ENCODE measurements around the gene CERS6.
"Not testable (repeated sequence)": the region's sequence is repeated elsewhere in the genome, so short reads cannot be mapped to it uniquely, and the experiment has no call there.

Gene CERS6

DNA sequence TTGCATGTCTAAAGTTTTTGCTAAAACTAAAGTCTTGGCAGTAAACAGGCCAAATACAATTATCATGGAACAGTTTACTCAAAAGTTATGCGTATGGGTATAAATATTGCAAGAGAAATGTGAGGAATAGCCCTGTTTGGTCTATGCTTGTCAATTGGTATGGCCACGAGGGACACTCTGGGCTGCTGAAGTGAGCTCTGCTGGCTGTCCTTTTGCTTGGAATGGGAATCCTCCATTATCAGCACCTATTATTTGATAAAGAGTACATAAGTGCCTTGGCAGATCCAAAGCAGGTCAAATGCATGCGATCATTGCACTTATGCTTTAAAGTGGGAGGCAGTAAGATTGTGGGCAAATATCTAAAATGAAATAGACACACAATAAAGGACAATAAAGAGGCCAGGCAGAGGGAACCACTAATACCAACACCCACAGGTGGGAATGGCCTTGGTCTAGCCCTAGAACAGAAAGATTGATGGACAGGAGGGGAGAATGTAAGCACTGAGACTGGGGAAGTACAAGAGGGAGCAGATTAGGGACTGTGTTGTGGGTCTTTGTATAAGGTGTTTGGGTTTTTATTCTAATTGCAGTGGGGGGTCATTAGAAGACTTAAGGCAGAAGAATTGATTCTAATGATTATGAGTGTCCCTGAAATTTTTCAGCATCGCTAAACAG, 286.3 kb downstream of the CERS6 start:
- no peak for DNase-seq

DNA sequence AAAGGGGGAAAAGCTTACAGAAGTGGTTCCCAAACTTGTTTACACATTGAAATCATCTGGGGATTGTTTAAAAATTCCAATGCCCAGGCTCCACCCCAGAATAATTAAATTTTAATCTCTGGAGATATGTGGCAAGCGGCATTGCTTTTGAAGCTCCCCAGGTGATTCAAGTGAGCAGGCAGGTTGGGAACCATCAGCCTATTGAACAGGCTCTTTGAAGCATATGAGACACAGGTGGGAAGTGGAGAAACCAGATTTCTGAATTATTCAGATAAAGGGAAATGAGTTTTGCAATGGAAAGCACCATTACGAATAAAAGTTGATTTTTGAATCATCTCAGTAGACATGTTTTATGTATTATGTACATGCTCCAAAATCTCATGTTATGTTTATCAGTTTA, 288.8 kb downstream of the CERS6 start:
- no peak for DNase-seq

DNA sequence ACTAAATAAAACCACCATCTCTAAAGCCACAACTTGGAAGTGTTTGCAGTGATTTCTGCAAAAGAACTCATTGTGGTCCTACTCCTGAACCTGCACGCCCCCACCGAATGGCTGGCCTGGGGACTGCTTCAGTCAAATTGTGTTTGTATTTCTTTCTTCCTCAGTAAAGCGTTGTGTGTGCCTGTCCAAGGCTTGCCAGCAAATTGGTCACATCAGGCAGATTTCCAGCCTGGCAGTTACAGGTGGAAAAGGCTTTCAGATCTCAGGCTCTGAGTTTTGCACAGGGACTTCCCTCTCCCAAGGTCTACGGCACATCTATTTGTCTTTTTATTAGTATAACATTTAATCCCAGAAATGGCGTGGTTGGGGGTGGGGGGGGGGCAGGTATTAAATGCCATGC, 292.4 kb downstream of the CERS6 start:
- no peak for DNase-seq

DNA sequence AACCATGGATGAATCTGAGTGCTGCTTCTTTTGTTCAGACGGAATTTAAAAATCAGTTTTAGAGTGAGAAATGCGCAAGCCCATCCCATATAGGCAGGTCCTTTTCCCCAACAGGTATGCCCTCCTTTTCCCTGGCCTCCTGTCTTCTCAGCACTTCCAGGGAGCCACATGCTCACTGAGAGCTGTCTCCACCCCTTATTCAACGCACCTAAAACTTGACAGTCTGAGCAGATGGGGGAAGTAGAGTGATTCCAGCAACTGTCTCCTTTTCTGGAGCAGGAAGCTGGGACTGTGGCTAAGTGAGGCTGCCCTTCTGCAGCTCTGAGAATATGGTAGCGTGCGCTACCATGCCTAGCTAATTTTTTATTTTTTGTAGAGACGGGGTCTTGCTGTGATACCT, 293.2 kb downstream of the CERS6 start:
- no peak for DNase-seq

DNA sequence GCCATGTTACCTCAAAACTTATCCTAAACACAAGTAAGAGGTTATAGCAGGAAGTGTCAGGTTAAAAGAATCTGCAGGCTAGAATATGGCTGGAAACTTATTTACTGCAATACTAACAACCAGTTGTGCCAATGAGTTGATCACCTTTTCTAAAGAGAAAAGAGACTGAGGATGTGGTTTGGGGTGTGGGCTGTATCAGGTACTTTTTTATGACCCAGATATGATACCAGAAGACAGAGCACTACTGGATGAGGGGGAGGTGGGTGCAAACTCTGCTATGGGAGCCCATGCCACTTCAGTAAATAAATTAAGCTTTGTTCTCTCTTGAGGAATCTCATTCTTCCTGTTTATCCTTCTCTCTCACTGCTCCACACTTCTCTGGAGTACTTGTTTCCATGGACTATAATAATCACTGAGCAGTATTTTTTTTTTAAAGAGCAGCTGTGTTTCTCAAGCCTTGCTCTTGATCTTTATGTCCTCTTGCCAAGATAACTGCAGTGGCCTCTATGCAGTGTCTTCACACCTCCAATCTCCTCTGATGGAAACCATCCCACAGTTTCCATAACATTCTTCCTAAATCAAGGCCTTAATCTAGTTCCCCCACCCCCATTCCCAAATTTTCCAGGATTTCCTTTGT, 295.1 kb downstream of the CERS6 start:
- DNase-seq = peak in 1 of 2 donors; percentile 13

DNA sequence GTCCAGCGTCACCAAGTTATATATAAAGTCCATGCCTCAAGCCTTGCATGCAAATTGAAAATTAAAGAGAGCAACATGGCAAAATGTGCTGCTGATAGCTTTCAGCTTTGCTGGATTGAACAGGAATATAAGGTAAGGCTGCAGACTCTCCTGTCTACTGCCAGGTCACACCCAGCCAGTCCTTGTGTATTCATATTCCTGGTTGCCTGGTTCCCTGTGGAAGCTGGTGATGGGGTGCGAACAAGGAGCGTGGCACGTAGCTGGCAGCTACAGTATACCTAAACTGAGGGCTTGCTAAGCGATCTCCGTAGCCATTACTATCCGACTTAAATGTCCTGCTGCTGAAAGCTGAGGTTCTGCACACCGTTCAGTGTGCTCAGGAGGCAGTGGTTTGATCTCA, 296.3 kb downstream of the CERS6 start:
- DNase-seq = no peak

DNA sequence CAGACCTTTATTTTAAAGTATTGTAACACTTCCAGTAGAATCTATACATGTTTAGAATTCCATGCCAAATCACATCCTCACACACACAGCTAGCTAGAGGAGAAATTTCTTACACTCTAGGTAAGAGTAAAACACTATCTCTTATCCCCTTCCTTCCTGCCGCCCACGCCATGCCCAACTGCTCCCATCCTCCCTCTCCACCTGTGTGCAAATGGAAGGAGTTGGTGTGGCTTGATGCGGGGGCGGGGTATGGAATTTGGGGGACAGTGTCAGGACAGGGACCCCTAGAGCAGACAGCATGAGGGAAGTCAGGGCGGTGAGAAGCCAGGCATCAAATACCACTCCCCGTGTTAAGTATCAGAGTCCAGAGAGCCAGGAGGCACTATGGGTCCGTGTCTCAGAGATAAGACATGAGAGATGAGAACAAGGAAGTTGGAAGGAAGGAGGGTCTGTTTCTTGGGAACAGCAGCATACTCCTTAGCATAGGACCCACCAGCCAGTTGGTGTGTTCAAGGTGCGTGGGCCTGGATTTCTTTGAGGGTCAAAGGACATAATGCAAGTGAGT, 297.8 kb downstream of the CERS6 start:
- DNase-seq = no peak

DNA sequence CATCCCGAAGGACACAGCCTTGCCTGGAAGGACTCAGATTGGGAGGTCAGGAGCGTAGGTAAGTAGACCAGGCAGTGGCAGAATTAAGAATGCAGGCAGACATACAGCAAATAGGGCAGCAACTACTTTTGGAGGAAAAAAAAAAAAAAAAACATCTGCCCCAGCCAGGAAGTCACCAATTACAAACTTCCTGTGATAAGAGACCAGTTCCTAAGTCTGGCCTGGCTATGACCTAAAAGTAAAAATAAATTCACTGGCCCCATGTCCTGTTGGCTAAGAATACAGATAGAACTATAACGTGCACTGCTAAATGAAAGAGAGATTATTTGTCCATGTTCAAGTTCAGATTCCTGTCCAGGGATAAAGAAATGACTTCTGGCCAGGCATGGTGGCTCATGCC, 301.2 kb downstream of the CERS6 start:
- DNase-seq = no peak

DNA sequence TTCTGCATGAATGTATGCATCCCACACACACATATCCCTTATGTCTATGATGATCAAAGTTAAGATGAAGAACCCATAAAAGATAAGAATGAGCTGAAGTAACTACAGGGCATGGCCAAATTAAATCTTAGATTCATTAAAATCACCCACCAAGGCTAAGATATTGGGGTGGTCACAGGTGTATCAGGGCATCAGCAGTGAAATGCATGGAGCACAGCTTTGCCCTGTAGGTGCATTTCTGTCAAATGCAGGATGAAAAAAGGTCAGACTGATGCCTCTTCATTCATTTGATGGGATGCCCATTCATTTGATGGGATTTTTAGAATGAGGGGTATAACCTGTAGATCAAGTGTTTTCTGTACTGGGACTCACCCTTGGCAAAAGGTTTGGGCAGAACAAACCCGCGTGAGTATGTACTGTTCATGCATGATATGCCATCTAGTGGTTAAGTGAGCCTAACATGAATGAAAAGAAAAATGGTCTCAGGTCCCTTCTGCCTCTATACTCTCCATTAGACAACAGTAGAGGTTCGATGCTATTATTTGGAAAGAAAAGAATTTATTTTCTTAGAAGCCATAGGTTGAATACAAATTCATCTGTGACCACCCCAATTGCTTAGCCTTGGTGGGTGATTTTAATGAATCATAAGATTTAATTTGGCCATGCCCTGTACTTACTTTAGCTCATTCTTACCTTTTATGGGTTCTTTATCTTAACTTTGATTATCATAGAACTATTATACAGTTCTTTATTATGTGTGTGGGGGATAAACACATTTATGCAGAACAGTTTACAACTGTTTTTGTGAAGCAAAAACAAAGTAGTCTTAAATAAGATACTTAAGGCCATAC, 303.1 kb downstream of the CERS6 start:
- peak; percentile 12 to 20 for DNase-seq

DNA sequence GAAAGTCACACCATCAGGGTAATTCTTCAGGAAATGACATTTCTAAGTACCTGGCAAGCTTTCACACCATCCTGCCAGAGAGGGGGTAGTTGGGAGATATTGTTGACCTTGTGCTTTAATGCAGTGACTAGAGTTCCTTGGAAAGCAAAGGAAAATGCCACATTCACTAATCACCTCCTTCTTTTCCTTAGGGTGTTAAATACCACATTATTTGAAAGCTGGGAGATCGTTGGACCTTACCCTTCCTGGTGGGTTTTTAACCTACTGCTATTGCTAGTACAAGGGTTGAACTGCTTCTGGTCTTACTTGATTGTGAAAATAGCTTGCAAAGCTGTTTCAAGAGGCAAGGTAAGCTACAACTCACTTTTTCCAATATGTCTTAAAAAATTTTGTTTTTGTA, 309.3 kb downstream of the CERS6 start:
- no peak for DNase-seq

DNA sequence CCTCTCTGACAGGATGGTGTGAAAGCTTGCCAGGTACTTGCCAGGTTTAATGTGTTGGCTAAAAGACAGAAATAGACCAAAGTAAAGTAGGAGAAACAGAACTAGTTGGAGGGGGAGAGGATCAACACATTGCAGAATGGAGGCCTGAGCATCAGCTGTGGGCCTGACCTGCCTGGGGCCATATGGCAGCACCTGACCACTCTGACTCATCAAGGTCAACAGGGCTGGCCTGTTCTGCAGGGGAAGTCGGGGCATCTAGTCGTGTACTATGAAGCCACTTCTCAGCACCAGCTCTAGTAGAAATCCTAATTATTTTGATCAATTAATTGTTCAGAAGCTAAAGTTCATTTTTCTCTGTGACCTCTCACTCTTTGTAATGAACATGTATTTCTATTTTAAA, 310.5 kb downstream of the CERS6 start:
- DNase-seq = no peak

DNA sequence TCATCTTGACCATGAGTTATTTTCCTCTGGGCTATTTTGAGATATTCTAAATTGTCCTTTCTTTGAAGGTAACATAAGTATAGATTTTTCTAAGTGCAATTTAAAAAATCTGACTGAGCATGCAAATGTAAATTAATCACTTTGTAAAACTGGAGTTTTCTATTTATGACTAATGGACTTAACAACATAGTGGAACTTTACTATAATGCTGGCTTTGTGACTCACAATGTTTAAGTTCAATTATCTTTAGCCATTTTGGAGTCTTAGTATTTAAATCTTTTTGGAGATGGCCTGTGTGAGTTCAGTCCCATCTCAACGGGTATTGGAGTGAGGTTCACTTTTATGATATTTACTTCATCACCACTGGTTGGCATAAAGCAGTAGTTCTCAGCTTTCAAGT, 311.2 kb downstream of the CERS6 start:
- no peak for DNase-seq

DNA sequence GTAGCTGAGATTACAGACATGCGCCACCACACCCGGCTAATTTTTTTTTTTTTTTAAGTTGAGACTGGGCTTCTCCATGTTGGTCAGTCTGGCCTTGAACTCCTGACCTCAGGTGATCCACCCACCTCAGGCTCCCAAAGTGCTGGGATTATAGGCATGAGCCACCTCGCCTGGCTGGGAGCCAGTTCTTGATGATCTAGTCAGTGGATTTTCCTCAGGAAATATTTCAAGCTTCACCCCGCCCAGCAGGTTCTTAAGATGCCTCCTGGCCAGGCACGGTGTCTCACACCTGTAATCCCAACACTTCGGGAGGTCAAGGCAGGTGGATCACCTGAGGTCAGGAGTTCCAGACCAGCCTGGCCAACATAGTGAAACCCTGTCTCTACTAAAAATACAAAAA, 312.3 kb downstream of the CERS6 start:
- DNase-seq = not testable (repeated sequence)

DNA sequence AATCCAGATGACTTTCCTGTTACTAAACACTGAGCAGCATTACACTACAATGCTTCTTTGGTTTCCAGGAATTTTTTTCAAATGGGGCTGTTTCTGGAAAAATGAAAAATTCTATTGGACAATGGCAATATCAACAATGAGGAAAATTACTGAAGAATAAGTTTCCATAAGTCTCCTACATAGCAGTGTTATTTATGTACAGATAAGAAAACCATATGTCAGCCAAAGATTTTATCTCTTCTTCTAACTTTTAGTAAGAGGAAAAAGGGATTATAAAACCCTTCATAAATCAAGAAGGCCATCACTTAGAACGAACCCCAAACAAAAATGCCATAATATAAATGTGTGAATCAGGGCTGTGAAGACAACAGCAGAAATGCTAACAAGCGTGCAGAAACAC, 314.7 kb downstream of the CERS6 start:
- no peak for DNase-seq

DNA sequence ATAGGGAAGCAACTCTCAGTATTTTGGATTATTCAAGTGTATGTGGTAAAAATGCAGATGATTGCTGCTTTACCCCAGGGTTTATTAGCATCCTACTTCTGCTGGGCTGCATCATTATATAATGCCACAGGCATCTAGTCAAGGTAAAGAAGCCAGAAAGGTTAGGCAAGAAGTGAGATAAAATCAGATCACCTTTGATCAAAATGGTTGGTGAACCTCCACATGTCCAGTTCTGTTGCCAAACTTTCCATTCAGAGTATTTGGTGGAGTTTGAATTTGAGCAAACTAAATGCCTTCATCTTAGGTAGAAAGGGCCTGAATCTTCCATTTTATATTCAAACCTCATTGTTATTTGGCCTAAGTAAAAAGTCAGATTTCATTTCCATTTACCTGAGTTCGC, 316.6 kb downstream of the CERS6 start:
- no peak for DNase-seq

DNA sequence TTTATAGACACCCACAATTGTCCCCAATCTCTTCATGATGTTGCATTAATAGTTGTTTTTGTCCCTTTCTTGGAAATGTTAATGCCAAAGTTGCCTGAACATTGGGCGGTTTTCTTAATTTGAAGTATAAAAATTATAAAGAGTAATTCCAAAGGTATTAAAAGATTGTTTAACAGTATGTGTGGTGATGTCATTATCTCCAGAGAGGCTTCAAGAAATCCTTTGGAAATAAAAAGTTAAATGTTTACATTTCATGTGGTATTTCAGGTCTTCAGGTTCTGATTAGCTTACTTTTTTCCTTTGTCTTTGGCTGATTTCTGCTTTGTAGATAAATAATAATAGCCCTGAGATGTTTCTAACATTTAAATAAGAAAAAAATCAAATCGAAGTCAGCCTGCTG, 317.1 kb downstream of the CERS6 start:
- no peak for DNase-seq

DNA sequence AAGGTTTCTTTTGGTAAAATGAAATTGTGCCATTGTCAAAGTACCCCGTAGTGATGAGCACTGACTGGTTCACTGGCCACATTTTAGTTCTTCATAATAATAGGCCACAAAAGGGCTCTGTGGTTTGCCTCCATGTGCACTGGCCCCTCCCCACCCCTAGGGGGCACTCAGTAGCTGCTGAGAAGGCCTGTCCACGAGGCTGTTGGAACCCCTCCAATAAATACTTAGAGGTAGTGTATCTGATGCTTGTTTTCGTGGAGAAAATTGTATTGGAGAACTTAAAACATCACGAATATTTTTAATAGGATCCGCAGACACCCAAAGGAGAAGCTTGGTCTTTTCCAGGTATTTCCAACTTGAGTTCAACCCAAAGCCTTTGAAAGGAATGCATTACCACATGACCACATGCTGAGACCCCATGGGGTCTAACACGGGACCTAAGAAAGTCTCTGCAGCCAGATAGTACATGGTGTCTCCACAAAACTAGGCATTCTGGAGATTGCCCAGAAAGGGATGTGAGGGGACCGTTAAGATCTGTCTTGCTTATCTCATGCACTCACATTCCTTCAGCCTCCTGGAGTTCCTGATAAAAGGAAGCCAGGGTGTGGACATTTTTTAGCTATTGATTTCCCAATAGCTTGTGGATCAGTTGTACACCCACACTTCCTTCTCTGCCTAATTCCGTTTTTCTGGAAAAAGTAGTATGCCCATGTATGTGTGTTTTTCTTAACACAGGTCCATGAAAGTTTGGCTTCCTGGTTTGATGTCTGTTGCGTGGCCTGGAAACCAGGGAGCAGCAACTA, 317.8 kb downstream of the CERS6 start:
- peak; percentile 4 to 8 for DNase-seq

DNA sequence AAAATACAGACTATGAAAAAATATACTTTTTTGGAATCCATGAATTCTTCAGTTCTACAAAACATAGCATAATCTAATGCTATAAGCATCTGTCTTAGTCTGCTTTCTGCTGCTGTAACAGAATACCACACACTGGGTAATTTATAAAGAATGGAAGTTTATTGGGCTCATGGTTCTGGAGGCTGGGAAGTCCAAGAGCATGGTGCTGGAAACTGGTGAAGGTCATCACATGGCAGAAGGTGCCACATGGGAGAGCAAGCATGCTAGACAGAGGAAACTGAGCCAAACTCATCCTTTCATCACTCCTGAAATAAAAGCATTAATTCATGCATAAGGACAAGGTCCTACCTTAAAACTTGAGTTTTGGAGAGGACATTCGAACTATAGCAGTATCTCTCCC, 319.8 kb downstream of the CERS6 start:
- no peak for DNase-seq

DNA sequence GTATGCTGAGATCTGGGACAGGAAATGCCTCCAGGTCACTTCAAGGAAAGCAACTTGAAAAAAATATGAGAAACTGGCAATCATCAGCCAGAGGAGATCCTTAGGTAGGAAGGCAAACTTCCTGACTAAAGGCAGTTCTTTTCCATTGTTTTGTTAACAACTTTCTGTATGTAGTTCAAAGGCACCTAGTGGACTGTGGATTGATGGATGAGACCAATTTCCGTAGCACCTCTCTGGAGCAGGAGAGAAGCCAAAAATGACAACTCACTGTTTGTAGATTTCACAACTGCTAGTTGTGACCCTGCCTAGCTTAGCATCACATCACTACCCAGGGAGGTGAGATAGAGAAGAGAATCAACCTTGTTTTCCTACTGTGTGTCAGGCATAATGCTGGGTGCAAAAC, 324.6 kb downstream of the CERS6 start:
- no peak for DNase-seq

DNA sequence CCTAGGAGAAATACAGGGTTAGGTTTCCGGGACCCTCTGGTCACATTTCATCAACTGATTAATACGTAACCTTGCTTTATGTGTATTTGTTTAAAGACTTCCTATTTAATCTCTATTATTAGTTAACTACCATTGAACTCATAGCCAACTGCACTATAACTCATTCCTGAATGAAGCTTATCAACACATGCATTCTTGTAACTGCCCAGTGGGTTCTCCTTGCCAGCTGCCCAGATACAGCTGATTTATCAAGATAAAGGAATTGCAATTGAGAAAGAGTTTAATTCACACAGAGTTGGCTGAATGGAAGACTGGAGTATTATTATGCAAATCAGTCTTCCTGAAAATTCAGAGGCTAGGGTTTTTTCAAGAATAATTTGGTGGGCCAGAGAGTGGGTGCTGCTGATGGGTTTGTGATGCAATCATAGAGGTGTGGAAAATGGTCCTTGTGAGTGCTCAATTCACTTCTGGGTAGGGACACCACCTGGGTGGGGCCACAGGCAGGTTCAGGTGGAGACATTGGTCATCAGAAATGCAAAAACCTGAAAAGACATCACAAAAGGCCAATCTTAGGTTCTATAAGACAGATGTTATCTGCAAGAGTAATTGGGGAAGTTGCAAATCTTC, 325.2 kb downstream of the CERS6 start:
- no peak for DNase-seq

DNA sequence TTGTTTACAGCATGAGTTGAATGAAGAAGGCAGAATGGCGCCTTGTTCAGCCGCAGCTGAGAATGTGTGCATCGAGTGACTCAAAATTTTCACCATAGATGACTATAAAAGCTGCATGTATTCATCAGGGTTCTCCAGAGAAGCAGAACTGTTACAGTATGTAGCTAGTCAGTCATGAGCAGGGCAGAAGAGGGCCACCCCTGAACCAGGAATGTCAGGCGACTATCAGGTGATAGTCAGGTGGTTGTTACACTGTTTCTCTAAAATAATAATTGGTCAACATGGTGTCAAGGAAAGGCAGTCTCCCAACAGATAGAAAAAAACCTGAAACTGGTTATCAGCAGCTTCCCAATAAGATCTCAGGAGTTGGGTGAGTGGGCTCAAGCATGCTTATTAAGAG, 326.2 kb downstream of the CERS6 start:
- no peak for DNase-seq

DNA sequence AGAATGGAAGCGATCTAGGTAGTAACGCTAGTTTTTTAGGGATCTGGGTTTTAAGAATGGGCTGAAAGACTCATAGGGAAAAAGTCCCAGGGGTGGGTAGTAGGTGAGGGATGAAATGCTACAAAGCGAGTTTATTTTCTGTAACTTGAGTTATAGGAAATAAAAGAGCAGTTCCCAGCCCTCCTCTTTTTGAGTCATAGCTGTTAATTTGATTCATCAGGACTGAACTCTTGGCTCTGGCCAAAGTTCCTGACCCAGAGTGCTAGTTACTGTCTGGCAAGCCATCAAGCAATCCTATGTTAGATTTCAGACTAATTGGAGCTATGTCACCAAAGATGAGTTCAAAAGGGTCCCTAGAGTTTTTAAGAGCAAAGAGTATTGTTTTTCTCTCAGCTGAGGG, 328.9 kb downstream of the CERS6 start:
- no peak for DNase-seq
